Dendritic cell treated with granulocyte-macrophage colony-stimulating factor and Interleukin-4, amounts not matched to agents 40 ng/mL and 50 ng/mL, for 4 days (primary cell): ENCODE data around the gene ALG10B.
"Not testable (repeated sequence)": the region's sequence is repeated elsewhere in the genome, so short reads cannot be mapped to it uniquely, and the experiment has no call there.

ENCODE experiments used
- H3K27ac Mint-ChIP-seq: one replicate; pipeline ENCODE4 v1.8.0; 2022; ENCODE audit warnings: mild to moderate bottlenecking, mixed read lengths
- H3K27me3 Mint-ChIP-seq: one replicate; pipeline ENCODE4 v1.8.0; 2022; ENCODE audit warnings: mild to moderate bottlenecking, mixed read lengths
- H3K36me3 Mint-ChIP-seq: one replicate; pipeline ENCODE4 v1.8.0; 2022; ENCODE audit warnings: low read depth, mixed read lengths
- H3K4me1 Mint-ChIP-seq: one replicate; pipeline ENCODE4 v1.8.0; 2022; ENCODE audit warnings: low read depth, mixed read lengths
- H3K4me3 Mint-ChIP-seq: one replicate; pipeline ENCODE4 v1.8.0; 2022; ENCODE audit warnings: mild to moderate bottlenecking, moderate library complexity, mixed read lengths
- H3K9me3 Mint-ChIP-seq: one replicate; pipeline ENCODE4 v1.8.0; 2022; ENCODE audit warnings: mixed read lengths
- intact Hi-C: fragments of 100-400 bp; cut with micrococcal nuclease; formaldehyde crosslinking; loops from one replicate; pipeline ENCODE4 v1.15.0; 2022

Gene ALG10B

DNA sequence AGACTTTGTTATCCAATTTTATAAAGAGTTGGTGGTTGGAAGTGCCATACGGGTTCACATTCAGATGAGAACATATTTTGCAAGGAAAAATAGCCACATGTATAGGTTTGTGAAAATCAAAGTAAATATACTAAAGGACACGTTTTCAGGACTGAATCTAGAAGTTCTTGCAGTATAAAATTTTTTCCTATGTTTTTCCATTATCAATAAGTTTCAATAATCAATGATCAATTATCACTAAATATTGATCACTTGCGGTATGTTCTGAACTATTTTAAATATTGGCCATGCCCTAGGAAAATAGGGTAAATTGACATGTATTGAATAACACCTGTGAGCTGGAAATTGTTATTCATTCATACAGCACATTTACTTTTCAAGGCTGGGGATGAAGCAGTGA is 25.9 kb downstream of the ALG10B start:
- Mint-ChIP-seq H3K4me3 (no peak overlapping the region), H3K27me3 (no peaks in the 10 kb centered on the region), H3K4me1 (no peaks in the 10 kb centered on the region), H3K36me3 (no peaks in the 10 kb centered on the region), H3K27ac (no peak overlapping the region), H3K9me3 (peaks cover 29% of the 10 kb centered on the region)
- intact Hi-C loops = no loop called here

DNA sequence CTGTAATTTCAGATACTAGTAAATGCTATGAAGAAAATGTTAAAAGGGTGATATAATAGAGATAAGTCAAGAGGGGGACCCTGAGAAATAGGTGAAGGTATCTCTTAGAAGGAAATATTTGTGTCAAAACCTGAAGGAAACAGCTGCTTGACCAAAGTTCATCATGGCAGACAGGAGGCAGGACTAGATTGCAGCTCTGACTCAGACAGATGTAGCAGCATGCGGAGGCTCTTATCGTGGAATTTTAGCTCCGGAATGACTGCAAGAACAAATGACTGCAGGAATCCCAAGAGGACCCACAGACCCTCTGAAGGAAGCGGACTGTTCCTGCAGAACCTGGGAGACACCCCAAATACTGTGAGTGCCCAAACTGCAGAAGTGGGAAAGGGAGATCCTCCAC is 26.7 kb downstream of the ALG10B start:
- H3K9me3 Mint-ChIP-seq = peaks cover 37% of the 10 kb centered on the region
- H3K27me3 Mint-ChIP-seq, H3K4me3 Mint-ChIP-seq, intact Hi-C loops, H3K4me1 Mint-ChIP-seq, H3K36me3 Mint-ChIP-seq, H3K27ac Mint-ChIP-seq: not testable (repeated sequence)

DNA sequence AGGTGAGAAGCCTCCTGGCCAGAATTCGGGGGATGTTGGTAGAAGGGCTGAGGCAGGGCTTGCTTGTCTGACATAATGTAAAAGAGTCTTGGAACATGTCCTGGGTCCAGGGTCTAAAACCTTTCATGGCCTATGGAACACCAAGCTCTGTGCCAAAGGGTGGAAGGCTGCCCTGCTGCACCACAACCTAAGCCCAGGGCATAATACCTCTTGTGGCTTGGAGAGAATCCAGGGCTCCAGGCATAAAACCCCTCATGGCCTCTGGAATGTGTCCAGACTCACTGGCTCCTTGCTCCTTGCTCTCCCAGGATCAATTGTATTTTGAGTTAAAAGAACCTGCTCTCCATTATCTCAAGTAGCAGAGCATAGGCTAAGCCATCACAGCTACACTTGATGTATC is 27.3 kb downstream of the ALG10B start:
- H3K36me3 Mint-ChIP-seq, H3K4me3 Mint-ChIP-seq, H3K27ac Mint-ChIP-seq, H3K27me3 Mint-ChIP-seq, intact Hi-C loops, H3K4me1 Mint-ChIP-seq: not testable (repeated sequence)
- H3K9me3 Mint-ChIP-seq = peaks cover 38% of the 10 kb centered on the region

DNA sequence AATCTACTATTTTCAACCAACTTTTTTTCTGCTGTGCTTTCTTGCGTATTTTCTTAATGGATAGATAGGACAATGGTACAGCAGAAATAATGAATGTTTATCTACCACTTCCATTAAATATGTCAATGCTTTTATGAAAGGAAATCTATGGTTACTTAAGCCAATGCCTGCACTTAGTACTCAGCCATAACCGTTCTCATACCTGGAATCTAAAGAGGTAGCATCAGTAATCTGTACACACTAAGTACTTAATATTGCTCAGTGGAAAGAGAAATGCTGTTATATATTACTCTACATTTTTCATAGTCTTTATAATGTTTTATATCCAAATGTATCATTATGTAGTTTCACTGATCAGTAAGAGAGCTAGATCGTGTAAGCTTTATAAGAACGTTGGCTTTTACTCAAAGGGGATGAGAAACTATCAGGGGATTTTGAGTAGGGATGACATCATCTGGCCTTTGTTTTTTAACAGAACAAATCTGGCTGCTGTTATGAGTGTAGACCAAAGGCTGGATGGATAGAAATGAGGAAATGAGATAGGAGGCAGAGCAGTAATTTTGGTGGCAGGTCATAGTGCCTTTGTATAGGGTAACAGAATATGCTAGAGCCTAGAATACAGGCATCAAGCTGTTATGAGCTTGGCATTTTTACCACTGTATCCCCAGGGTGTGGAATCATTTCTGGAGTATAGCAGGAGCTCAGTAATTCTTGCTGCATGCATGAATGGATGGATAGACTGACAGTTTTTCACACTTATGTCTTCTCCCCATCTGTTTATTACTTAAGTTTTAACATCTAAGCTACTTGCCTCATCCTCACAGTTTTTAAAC is 34.0 kb downstream of the ALG10B start:
- Mint-ChIP-seq H3K27me3 (no peaks in the 10 kb centered on the region), H3K4me3 (no peak overlapping the region), H3K4me1 (peaks cover 5% of the 10 kb centered on the region), H3K9me3 (peaks cover 20% of the 10 kb centered on the region), H3K36me3 (no peaks in the 10 kb centered on the region), H3K27ac (no peak overlapping the region)
- intact Hi-C loops = no loop called here

DNA sequence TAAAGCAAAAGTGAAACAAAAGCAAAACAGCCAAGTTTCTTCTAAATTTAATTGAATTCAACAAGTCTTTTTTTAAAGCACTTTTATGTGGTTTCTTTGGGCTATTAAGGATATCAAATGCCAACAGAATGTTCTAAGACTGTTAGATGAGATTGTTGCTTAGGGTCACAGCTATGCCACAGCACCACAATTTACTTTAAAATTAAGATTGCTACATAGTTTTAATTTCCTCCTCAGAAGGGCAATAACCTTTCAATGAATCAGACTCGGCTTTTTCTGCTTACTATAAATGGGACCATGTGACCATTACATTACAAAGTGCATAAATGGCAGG is 34.6 kb downstream of the ALG10B start:
- H3K27me3 Mint-ChIP-seq, intact Hi-C loops, H3K36me3 Mint-ChIP-seq, H3K27ac Mint-ChIP-seq, H3K4me1 Mint-ChIP-seq, H3K4me3 Mint-ChIP-seq: not testable (repeated sequence)
- peaks cover 18% of the 10 kb centered on the region for H3K9me3 Mint-ChIP-seq

DNA sequence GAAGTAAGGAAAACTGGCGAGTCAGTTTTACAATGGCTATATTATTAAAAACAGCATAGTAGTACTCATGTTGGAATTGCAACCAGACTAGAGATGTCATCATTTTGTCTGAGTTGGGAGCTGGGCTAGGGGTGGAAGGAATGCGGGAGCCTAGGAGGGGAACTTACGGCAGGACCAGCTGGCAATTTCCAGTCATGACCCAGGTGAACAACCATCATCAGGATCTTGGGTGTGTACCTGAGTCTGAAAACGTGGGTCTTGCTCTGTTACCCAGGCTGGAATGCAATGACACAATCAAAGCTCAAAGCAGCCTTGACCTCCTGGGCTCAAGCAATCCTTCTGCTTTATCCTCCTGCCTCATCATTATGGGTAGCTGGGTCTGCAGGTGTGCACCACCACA is 50.9 kb downstream of the ALG10B start:
- Mint-ChIP-seq H3K4me3 (no peak overlapping the region), H3K27me3 (no peaks in the 10 kb centered on the region), H3K9me3 (peaks cover 8% of the 10 kb centered on the region), H3K36me3 (no peaks in the 10 kb centered on the region), H3K4me1 (peaks cover 12% of the 10 kb centered on the region), H3K27ac (no peak overlapping the region)
- intact Hi-C loops = no loop called here

DNA sequence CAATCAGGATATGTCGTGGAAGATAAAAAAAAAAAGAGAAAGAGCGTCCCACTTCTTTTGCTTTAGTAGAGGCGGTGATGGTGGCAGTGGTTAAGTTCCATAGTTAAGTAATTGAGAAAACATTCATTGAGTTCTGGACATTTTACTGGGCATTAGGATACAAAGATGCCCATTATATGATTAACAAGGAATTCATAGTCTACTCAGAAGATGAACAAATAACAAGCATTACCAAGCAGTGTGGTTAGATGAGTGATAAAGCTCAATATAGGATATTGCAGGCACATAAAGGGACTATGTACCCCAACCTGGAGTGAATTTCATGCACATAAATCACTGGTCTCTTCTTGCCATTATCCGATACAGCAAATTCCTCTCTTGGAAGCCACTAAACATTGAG is 53.7 kb downstream of the ALG10B start:
- peaks cover 12% of the 10 kb centered on the region for H3K9me3 Mint-ChIP-seq
- H3K36me3 Mint-ChIP-seq = no peaks in the 10 kb centered on the region
- intact Hi-C loops = loop anchor here (10.0 kb wide), 1 partner anchor 114 kb away; no protein-coding TSS in a partner anchor
- H3K4me3 Mint-ChIP-seq = no peak overlapping the region
- H3K27ac Mint-ChIP-seq = no peak overlapping the region
- peaks cover 12% of the 10 kb centered on the region for H3K4me1 Mint-ChIP-seq
- H3K27me3 Mint-ChIP-seq = no peaks in the 10 kb centered on the region

DNA sequence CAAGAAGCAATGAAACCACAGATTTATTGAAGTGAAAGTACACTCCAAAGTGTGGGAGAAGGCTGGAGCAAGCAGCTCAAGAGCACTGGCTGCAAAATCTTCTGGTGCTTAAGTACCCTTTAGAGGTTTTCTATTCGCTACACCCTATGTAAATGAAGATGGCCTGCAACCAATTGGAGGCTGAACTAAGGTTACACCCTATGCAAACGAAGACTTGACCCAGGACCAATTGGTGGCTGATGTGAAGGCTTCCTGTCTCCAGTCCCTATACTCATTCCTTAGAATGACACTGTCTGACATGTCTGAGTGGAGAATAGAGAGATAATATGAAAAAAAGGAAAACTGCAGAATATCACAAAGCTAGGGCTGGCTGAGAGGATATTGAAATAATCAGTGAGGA is 57.2 kb downstream of the ALG10B start:
- no peaks in the 10 kb centered on the region for H3K27me3 Mint-ChIP-seq
- H3K27ac Mint-ChIP-seq = no peak overlapping the region
- H3K4me1 Mint-ChIP-seq = peaks cover 12% of the 10 kb centered on the region
- H3K36me3 Mint-ChIP-seq = no peaks in the 10 kb centered on the region
- H3K9me3 Mint-ChIP-seq = peaks cover 40% of the 10 kb centered on the region
- intact Hi-C loops = loop anchor here (10.0 kb wide), 1 partner anchor 111 kb away; no protein-coding TSS in a partner anchor
- H3K4me3 Mint-ChIP-seq = no peak overlapping the region

DNA sequence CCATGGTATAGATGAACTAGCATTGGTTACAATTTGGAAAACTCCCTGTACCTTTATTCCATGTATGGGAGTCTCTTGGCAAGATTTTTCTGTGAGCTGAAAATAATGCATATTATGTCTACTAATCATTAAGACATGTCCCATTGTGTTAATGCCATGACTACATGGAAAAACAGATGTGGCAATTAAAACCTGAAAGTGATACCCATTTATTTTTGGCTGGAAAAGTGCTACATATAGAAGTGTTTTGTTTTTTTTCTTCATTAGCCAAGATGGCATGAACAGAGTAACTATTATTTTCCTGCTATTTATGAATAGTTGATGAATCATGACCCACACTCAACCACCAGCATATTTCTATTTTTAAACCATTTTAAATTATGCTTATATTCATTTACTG is 58.2 kb downstream of the ALG10B start:
- Mint-ChIP-seq H3K9me3 (peaks cover 40% of the 10 kb centered on the region), H3K36me3 (no peaks in the 10 kb centered on the region), H3K27ac (no peak overlapping the region), H3K4me3 (no peak overlapping the region), H3K27me3 (no peaks in the 10 kb centered on the region), H3K4me1 (peaks cover 12% of the 10 kb centered on the region)
- intact Hi-C loops = loop anchor here (10.0 kb wide), 1 partner anchor 110 kb away; no protein-coding TSS in a partner anchor
